ENCODE data around the gene CPEB2.

Gene CPEB2

GRCh38 chr4:15024386-15024785 lies 22.1 kb downstream of the CPEB2 start:
- TF ChIP-seq CTCF (IDR thresholded peaks at IDR 0.05; ENCODE audit: control extremely low read depth, extremely low read depth, low read depth, missing control alignments) = no peak
- ChIA-PET CTCF (interaction anchor here (1.6 kb wide), 1 partner anchor 10 kb away, joined by 4 read pairs; no protein-coding TSS in a partner anchor), POLR2A (no interaction called here)
- DNase-seq (ENCODE audit: extremely low spot score) = no peak

- DNase-seq (ENCODE audit: extremely low spot score) = no peak
- ChIA-PET POLR2A (no interaction called here), CTCF (interaction anchor here (0.8 to 1.6 kb wide), 2 partner anchors 9 kb away, joined by 3 to 4 read pairs; no protein-coding TSS in a partner anchor)
- no peak for TF ChIP-seq CTCF (IDR thresholded peaks at IDR 0.05; ENCODE audit: control extremely low read depth, extremely low read depth, low read depth, missing control alignments)
These were observed 23.4 kb downstream of the CPEB2 start for GRCh38 chr4:15025693-15026092.

GRCh38 chr4:15027921-15028435 lies 25.7 kb downstream of the CPEB2 start:
- DNase-seq (ENCODE audit: extremely low spot score) = no peak
- CTCF ChIA-PET = interaction anchor here (1.2 to 1.4 kb wide), 2 partner anchors 9 to 25 kb away, joined by 3 to 4 read pairs; partner anchors contain the start of gene CPEB2
- no peak for TF ChIP-seq CTCF (IDR thresholded peaks at IDR 0.05; ENCODE audit: control extremely low read depth, extremely low read depth, low read depth, missing control alignments)
- POLR2A ChIA-PET = no interaction called here

GRCh38 chr4:15031197-15031596 lies 28.9 kb downstream of the CPEB2 start:
- DNase-seq (ENCODE audit: extremely low spot score) = no peak
- no peak for TF ChIP-seq CTCF (IDR thresholded peaks at IDR 0.05; ENCODE audit: control extremely low read depth, extremely low read depth, low read depth, missing control alignments)

GRCh38 chr4:15031993-15032675 lies 29.9 kb downstream of the CPEB2 start:
- CTCF ChIA-PET = interaction anchor here (1.4 kb wide), 1 partner anchor 14 kb away, joined by 3 read pairs; no protein-coding TSS in a partner anchor
- POLR2A ChIA-PET = no interaction called here
- no peak for DNase-seq (ENCODE audit: extremely low spot score)
- no peak for TF ChIP-seq CTCF (IDR thresholded peaks at IDR 0.05; ENCODE audit: control extremely low read depth, extremely low read depth, low read depth, missing control alignments)

More at GRCh38 chr4:15031197-15031596, 28.9 kb downstream of the CPEB2 start:
- POLR2A ChIA-PET = no interaction called here
- CTCF ChIA-PET = no interaction called here

GRCh38 chr4:15034071-15034764 lies 31.9 kb downstream of the CPEB2 start:
- no peak for TF ChIP-seq CTCF (IDR thresholded peaks at IDR 0.05; ENCODE audit: control extremely low read depth, extremely low read depth, low read depth, missing control alignments)
- ChIA-PET POLR2A (no interaction called here), CTCF (interaction anchor here (0.8 to 1.0 kb wide), 4 partner anchors 9 to 21 kb away, joined by 3 to 4 read pairs (median 3); no protein-coding TSS in a partner anchor)
- DNase-seq (ENCODE audit: extremely low spot score) = no peak
